Hematopoietic multipotent progenitor cell treated with erythropoietin and hydrocortisone succinate and interleukin-3 and kit ligand, for 15 days (in vitro differentiated cells): ENCODE results near the gene DEFB124.
"Not testable (repeated sequence)": the region's sequence is repeated elsewhere in the genome, so short reads cannot be mapped to it uniquely, and the experiment has no call there.

ENCODE experiments used
- DNase-seq: peaks from one replicate; pipeline ENCODE4 v3.0.0-alpha.2; 2015; ENCODE audit warnings: low spot score

DEFB124 gene, protein sequence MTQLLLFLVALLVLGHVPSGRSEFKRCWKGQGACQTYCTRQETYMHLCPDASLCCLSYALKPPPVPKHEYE

DNA sequence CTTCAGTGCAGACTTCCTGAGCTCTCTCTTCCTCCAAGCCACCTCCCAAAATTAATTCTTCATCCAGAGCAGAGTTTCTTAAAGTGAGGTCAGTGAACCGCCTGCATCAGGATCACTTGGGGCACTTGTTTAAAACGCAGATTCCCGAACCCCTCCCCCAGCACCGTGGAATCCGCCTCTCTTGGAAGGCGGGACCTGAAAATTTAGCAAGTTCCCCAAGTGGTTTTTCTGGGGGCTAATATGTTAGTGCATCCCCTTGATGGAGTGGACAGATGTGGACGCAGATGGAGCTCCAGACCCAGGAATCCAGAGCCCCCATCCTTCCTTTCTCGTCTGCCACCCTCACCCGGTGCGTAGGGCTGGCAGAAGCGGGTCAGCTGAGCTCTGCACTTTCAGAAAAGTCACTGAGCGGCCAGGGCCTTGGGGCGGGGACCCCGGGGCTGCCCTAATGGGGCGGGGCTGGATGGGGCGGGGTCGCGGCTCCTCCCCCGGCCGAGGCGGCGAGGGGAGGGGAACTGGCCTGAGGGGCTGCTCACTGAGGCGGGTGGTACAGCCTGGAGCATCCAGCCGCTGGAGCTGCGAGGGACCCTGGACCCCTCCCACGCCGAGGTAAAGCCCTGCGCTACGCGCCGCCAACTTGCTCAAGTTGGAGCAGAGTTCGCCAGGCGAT is at the start of gene DEFB124, which contains the start of gene REM1:
TSS of gene DEFB124 (minus strand) at position 370 of the 670 bp plus-strand sequence. CDS start 2,114 bp downstream, outside the sequence.
TSS of gene REM1 (plus strand) at position 531 of the 670 bp plus-strand sequence. CDS start 1,158 bp downstream, outside the sequence.
- DNase-seq: no peak

DNA sequence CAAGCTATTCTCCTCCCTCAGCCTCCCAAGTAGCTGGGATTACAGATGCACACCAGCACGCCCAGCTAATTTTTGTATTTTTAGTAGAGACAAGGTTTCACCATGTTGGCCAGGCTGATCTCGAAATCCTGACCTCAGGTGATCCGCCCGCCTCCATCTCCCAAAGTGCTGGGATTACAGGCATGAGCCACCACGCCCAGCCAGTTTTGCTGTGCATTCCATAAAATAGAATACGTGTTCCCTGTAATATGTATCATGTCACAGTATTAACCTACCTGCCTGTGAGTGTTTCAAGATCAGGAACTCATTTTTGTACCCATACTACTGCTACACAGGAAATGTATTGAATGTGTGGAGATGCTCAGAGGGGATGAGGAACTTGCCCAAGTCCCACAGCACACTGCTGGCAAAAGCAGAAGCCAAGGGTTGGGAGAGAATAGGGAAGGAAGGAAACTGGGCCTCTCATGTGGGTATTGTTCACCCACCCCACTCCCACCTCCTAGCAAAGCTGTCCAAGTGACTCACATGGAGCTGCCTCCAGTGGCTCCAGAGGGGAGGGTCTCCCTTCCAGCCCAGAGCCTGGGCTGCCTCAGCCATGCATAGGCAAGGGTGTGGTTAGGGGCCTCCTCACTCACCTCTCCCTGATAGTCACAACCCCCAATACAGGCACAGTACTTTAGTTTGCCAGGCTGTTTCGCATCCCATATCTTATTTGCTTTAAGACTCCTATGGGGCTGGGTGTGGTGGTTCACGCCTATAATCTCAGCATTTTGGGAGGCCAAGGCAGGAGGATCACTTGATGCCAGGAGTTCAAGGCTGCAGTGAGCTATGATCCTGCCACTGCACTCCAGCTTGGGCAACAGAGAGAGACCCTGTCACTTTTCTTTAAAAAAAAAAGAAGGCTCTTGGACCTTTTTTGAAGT is 48.7 kb upstream of the DEFB124 start:
- DNase-seq: no peak

DNA sequence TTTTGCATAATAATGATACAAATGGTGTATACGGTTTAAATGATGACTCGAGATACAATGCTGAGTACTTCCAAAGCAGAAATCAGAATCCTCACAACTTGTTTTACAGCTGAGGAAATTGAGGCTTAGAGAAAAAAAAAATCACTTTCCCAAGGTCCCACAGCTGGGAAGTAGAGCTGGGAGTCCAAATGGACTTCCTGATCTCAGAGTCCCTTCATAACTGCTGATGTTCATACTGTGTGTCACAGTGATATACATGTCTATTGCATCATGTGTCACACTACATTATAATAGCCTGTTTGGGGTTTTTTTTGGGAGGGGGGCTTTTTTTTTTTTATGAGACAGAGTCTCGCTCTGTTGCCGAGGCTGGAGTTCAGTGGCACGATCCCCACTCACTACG is 47.8 kb upstream of the DEFB124 start:
- DNase-seq: no peak

DNA sequence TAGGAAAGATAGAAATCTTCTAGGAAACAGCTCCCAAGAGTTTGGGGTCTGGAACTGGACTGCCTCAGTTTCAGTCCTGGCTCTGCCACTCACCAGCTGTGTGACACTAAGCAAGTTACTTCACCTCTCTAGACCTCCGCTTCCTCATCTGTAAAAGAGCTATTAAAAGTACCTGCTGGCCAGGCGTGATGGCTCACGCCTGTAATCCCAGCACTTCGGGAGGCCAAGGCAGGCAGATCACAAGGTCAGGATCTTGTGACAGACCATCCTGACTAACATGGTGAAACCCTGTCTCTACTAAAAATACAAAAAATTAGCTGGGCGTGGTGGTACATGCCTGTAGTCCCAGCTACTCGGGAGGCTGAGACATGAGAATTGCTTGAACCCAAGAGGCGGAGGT is 46.3 kb upstream of the DEFB124 start:
- DNase-seq: not testable (repeated sequence)

DNA sequence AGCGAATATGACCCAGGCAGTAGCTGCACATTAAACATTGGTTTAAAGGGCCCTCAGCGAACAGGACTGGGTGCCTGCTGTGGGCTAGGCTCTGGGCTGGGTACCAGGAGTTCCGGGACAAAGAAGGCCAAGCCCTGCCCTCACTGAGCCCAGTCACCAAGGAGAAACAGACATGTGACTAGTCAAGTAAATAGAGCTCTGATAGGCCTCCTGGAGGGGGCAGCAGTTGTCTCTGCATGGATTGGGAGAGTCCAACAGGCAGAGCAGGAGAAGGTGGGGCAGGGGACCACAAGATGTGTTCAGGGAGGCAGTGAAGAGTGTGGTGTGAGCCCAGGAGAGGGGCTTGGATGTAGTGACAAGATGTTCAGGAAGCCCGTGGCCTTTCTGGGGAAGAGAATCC is 42.4 kb upstream of the DEFB124 start:
- no peak for DNase-seq

DNA sequence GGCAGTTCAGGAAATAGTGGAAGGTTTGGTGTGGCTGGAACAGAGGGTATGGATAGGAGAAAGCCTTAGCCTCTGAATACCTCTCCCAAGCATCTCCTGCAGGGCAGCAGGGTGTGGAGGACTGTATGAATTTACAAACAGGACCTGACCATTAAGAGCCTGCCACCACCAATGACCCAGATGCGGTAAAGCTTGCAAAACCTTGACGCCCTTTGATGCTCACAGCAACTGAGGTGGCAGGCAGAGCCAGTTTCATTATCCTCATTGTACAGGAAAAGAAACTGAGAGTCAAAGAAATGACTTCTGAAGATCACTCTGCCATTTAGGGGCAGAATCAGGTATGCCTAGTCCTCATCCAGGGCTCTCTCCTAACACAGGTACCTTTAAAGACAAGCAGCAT is 41.7 kb upstream of the DEFB124 start:
- no peak for DNase-seq

DNA sequence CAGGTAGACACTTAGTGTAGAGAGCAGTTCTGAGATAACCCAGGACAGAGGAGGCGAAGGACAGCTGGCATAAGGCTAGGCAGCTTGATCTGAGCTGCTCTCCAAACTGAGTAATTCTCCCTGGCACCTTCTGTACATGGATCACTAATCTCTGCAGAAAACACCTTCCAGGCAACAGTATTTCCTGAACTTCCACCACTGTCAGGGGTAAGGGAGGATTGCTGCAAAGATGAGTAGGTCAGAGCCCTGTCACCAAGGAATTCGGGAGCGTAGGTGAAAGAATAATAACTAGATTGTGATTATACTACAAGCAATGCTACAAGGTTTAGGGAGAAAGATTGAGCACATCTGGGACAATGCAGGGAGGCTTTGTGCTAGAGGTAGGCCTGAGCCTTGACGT is 41.2 kb upstream of the DEFB124 start:
- no peak for DNase-seq

DNA sequence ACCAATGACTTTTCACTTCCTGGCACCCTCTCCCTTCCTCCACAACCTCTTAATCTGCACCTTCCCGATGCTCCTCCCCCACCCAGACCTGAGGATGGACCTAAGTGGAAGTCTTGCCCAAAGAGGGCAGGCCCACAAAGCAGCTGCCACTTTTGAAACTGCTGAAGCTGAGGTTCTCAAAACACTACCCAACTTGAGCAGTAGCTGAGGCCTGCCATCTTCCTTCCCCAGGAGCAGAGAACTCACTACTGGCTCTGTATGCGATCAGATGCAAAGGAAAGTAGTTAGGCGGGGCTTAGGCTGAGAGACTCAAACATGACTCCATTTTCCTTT is 40.8 kb upstream of the DEFB124 start:
- no peak for DNase-seq

DNA sequence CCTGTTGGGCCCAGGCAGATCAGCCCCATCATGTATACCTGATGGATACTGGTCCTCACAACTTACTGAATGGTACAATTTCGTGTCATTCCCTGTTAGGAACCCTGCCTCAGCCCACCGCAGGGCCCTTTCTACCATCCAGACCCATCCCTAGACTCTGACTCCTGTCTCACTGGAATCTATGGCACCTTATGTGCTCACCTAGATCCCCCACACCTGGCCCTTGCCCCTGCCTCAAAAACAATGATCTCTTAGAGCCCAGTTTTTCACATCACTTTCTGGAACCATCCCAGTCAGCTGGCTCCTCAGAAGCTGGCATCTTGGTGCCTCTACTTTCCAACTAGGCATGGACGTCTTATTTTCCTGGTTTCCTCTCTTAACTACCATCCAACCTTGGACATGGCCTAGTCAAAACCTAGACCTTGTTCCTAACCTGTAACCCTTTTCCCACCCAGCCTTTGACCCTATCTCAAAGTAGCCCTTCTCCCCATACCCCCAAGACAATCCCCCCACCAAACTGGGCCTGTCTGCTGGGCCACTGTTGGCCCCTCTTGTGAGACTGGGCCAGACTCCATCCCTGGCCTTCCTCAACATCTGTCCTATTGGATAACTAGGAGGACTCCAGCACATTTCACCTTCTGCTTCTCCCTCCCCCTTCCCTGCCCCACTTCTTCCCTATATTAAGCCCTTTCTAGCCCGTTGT is 40.3 kb upstream of the DEFB124 start:
- DNase-seq: no peak

DNA sequence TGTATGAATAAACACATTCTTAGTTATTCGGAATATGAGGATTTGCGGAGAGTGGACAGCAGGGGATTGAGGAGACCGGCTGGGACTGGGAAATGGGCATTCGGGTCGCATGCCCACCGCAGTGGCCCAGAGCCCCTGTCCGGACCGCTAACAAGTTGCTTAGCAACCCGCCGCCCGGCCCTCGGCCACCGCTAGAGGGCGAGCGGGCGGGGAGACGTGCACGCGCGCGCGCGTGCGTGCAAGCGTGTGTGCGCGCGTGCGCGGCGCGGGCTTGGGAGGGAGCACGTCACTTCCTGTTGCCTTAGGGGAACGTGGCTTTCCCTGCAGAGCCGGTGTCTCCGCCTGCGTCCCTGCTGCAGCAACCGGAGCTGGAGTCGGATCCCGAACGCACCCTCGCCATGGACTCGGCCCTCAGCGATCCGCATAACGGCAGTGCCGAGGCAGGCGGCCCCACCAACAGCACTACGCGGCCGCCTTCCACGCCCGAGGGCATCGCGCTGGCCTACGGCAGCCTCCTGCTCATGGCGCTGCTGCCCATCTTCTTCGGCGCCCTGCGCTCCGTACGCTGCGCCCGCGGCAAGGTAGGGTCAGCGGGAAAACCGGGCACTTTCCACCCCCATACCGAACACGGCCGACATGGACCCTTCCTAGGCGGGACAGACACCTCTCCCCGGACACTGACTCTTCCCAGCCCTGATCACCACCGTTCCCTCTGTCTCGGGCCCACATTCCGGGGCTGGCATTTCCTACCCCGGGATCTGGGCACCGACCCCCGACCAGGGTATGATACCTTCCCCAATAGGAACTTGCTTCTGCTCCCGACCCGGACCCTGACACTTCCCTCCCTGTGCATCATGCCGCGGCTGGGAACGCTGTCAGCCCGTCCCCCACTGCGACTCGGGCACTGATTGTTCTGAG is 39.5 kb upstream of the DEFB124 start, which contains the start of gene HM13:
TSS of gene HM13 (plus strand) at position 289 of the 918 bp plus-strand sequence. CDS start at position 399, 110 bp downstream.
- peak; percentile 94 for DNase-seq

DNA sequence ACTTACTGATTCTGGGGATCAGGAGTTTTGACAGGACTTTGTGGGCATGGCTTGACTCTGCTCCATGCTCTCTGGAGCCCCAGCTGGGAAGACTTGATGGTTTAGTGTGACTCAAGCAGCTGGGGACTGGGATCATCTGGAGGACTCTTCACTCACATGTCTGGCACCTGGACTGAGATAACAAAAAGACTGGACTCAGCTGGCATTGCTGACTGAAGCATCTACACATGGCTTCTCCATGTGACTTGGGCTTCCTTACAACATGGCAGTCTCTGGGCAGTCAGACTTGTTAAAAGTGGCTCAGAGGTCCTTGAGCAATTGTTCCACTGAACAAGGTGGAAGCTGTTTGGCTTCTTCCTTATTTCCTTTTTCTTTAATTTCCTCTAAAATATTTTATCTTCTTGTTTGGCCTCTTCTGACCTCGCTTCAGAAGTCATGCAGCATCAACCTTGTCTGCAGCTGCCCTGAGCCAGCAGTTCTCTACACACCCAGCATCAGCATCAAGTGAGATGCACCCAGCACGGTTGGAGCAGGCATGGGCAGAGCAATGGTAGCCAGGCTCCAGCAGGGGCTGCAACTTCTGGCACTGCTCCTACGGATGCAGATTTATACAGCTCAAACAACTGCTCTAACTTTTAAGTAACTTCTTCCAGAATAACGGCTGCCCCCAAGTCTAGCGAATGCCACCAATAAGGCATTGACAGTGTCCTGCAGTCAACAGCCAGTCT is 33.8 kb upstream of the DEFB124 start:
- no peak for DNase-seq

DNA sequence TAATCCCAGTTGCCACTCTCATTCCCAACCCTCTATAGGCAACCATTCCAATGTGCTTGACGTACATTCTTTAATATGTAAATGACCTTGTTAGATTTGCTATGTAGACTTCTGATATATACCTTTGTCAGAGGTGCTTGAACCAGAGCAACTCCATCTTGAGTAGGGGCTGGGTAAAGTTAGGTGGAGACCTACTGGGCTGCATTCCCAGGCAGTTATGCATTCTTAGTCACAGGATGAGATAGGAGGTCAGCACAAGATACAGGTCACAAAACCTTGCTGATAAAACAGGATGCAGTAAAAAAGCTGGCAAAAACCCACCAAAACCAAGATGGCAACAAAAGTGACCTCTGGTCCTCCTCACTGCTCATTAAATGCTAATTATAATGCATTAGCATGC is 31.0 kb upstream of the DEFB124 start:
- DNase-seq: no peak

DNA sequence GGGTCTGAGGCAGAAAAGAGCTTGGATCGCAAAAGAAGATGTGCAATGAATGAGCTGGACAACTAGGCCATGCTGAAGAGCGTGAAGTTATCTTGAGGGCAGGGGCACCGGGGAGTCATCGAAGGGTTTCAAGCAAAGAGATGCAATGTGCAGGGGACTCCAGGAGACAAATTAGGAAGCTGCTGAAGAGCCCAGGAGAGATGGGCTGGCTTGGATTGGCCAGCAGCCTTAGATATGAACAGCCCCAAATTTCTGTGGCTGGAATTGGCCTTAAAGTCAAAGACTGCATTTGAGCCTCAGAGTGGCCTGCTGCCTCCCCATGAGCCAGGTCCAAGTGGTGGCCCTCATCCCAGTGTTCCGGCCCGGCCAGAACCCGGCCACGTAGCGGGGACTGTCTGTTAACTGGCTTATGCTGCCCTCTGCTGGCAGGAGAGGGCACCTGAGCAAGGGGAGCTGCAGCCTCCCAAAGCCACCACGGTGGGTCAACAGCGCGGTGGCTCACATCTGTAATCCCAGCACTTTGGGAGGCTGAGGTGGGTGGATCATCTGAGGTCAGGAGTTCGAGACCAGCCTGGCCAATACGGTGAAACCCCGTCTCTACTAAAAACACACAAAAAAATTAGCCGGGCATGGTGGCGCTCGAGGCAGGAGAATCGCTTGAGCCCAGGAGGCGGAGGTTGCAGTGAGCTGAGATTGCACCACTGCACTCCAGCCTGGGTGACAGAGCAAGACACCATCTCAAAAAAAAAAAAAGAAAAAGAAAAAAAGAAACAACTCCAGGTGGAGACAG is 28.2 kb upstream of the DEFB124 start:
- peak; percentile 82 for DNase-seq

DNA sequence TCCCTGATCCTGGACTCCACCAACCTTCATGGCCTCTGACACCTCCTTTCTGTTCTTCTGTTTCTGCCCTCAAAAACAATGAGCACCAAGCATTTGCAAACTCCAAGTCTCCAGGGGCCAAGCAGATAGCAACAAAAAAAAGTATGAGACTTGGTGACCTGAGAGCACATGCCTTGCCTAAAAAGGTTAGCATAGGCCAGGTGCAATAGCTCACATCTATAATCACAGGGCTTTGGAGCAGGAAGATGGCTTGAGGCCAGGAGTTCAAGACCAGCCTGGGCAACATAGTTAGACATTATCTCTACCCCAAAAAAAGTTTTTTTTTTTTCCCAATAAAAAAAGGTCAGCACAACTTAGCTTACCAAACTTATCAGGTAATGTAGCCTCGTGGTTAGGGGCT is 25.6 kb upstream of the DEFB124 start:
- no peak for DNase-seq

DNA sequence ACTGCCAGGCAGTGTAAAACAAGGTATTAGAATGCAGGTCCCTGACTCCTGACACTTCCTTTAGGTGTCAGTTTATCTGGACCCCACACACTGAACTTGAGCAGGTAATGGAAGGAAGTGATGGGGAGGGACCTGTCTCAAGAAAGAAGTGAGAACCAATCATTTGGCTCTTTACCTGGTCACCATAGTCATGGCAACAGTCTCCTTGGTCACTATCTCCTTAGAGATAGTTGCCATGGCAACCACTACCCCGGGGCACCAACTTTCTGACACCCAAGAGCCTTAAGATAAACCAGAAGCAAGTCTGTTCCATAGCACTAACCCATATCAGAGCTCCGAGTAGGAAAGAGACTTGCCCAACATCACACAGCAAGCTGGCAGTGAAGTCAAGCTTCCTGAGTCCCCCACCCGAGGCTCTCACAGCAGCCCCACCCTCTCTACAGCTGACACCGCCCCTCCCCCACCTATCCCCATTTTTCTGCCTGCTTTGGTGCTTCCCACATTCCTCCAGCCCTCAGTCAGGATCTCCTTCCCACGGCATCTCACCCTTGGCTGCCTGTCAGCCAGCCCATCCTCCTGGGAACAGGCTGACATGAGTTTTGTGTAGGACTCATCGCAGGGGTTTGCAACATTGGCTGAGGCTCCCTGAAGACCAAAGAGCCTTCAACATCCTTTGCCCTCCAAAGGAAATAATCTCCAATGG is 23.1 kb upstream of the DEFB124 start:
- no peak for DNase-seq

DNA sequence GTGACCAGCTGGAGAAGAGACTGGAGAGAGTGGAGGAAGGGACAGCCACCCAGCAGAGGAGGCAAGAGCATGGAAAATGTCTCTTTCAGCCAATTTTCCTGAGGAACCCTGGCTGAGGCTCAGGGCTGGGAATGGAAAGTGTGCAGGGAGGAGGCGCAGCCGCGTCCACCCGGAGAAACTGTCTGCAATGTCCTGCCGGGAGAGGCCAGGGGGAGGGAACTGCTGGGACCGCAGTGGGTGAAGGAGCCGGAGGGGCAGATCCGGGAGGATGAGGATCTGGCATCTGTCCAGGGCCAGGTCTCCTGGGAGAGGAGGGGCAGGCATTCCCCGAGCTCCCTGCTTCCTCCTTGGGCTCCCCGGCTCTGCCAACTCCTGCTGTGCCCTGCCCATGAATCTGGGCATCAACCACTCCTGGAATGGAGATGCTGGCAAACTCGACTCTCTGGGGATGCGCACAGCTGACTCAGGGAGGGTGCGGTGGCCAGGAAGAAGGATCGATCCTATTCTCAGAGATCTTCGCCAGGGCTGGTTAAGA is 21.9 kb upstream of the DEFB124 start:
- DNase-seq: no peak

DNA sequence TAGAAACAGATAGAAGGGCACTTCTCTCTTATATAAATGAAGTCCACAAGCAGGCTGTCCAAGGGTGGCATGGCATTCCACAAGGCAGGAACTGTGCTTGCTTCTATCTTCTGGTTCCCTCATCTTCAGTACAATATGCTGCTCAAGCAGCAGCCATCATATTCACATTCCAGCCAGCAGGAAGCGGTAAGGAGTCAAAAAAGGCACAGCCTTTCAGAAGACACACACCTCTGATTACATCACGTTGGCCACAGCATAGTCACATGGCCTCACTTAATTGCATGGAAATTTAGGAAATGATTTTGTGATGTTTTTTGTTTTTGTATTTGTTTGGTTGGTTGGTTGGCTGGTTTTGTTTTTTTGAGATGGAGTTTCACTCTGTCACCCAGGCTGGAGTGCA is 19.2 kb upstream of the DEFB124 start:
- no peak for DNase-seq

DNA sequence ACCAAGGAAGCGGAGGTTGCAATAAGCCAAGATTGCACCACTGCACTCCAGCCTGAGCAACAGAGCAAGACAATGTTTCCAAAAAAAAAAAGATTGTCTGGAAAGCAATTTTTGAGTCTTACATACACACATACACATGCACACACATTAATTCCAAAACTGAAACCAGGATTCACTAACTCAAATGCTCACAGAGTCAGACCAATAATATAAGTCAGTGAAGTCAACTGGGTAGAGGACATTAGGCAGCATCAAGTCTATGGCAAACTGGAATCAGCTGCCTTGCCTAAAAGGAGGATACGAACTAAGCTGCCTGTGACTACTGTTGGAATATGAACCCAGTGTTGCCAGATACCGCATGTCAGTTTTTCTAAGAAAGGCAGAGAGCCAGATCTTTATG is 15.8 kb upstream of the DEFB124 start:
- no peak for DNase-seq

DNA sequence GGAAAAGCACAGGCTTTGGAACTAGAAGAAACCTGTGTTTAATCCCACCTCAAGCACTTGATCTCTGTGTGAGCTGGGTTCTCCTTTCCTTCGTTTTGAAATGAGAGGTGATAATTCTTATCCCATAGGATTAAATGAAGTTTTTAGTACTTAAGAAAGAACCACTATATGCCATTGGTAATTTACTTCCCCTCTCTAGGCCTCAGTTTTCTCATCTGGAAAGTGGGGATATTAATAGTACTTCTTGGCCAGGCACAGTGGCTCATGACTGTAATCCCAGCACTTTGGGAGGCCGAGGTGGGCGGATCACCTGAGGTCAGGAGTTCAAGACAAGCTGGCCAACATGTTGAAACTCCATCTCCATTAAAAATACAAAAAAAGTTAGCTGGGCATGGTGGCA is 14.2 kb upstream of the DEFB124 start:
- no peak for DNase-seq
